GM12801 (cell line): ENCODE data around the gene FEV.

Source experiments
- CTCF ChIP-seq: IDR thresholded peaks from one replicate; pipeline ENCODE4 v1.5.1; 2011; ENCODE audit warnings: control low read depth; ENCODE audit not compliant: insufficient read length; ENCODE audit errors: extremely low read depth

FEV gene

GRCh38 chr2:218960309-218961165 lies 24.4 kb downstream of the FEV start:
- no peak for TF ChIP-seq CTCF

GRCh38 chr2:218959761-218960308 lies 25.1 kb downstream of the FEV start:
- TF ChIP-seq CTCF = no peak

GRCh38 chr2:218959141-218959731 lies 25.7 kb downstream of the FEV start, which contains the start of gene CDK5R2:
CDK5R2 (plus strand) TSS chr2:218959666; CDS start chr2:218959821, 155 bp downstream.
- TF ChIP-seq CTCF = no peak

- TF ChIP-seq CTCF = no peak
Observed at GRCh38 chr2:218958276-218958675, 26.7 kb downstream of the FEV start.

- no peak for TF ChIP-seq CTCF
Observed at GRCh38 chr2:218957671-218958070, 27.3 kb downstream of the FEV start.

GRCh38 chr2:218956039-218956438 lies 28.9 kb downstream of the FEV start:
- TF ChIP-seq CTCF = no peak

- no peak for TF ChIP-seq CTCF
Observed at GRCh38 chr2:218954541-218955300, 30.3 kb downstream of the FEV start.
